GM23338 (cell line): ENCODE results near the gene POLE. TPM values are rescaled to one million over a fixed set of nuclear protein-coding genes. Genes with fewer than 3 reads are reported as not detected.

ENCODE experiments used
- ATAC-seq: fragments of 200-7000 bp; cut with Tn5 transposase; 3 replicates; pipeline ENCODE4 v1.9.1; 2020
- DNase-seq: peaks from one replicate; pipeline ENCODE4 v3.0.0-alpha.2; 2015; ENCODE audit warnings: low spot score
- H2AFZ ChIP-seq: fragments of 200-600 bp; sonication (generic); 2 replicates; pipeline ENCODE4 v1.8.0; 2016; ENCODE audit warnings: antibody characterized with exemption, mild to moderate bottlenecking, moderate library complexity
- H3F3A ChIP-seq: fragments of 200-600 bp; sonication (generic); replicated peaks from 2 replicates; pipeline ENCODE4 v1.8.0; 2017; ENCODE audit warnings: antibody characterized with exemption, mixed run types, low read depth
- H3K27ac ChIP-seq: fragments of 200-600 bp; sonication (generic); 2 replicates; pipeline ENCODE4 v1.6.1; 2016; ENCODE audit warnings: low read depth
- H3K27me3 ChIP-seq: fragments of 200-600 bp; sonication (generic); 2 replicates; pipeline ENCODE4 v1.8.0; 2016; ENCODE audit warnings: mild to moderate bottlenecking, mixed run types, moderate library complexity; ENCODE audit not compliant: insufficient read depth
- H3K36me3 ChIP-seq: fragments of 200-600 bp; sonication (generic); 2 replicates; pipeline ENCODE4 v1.8.0; 2016; ENCODE audit warnings: mild to moderate bottlenecking; ENCODE audit not compliant: insufficient read depth
- H3K4me1 ChIP-seq: fragments of 200-600 bp; sonication (generic); 2 replicates; pipeline ENCODE4 v1.8.0; 2016; ENCODE audit warnings: mild to moderate bottlenecking, moderate library complexity; ENCODE audit not compliant: insufficient read depth
- H3K4me2 ChIP-seq: fragments of 200-600 bp; sonication (generic); 2 replicates; pipeline ENCODE4 v1.7.1; 2017; ENCODE audit warnings: mixed run types
- H3K4me3 ChIP-seq: fragments of 200-600 bp; sonication (generic); 2 replicates; pipeline ENCODE4 v1.6.1; 2016; ENCODE audit warnings: mixed run types
- H3K79me2 ChIP-seq: fragments of 200-600 bp; sonication (generic); replicated peaks from 2 replicates; pipeline ENCODE4 v1.8.0; 2017; ENCODE audit warnings: mild to moderate bottlenecking; ENCODE audit not compliant: insufficient read depth
- H3K9me2 ChIP-seq: fragments of 200-600 bp; sonication (generic); 2 replicates; pipeline ENCODE4 v1.8.0; 2017; ENCODE audit not compliant: insufficient read depth
- H4K20me1 ChIP-seq: fragments of 200-600 bp; sonication (generic); replicated peaks from 2 replicates; pipeline ENCODE4 v1.8.0; 2017; ENCODE audit warnings: mild to moderate bottlenecking; ENCODE audit not compliant: insufficient read depth
- H3K27ac Mint-ChIP-seq: 2 replicates; pipeline ENCODE4 v1.8.0; 2020; ENCODE audit warnings: inconsistent platforms, mild to moderate bottlenecking, moderate library complexity, mixed read lengths
- H3K27me3 Mint-ChIP-seq: 3 replicates; pipeline ENCODE4 v1.8.0; 2022; ENCODE audit warnings: low read depth, mild to moderate bottlenecking, moderate library complexity, mixed read lengths, inconsistent platforms; ENCODE audit not compliant: insufficient read depth, poor library complexity
- H3K36me3 Mint-ChIP-seq: 3 replicates; pipeline ENCODE4 v1.8.0; 2021; ENCODE audit warnings: low read depth, mild to moderate bottlenecking, inconsistent platforms, moderate library complexity, mixed read lengths
- H3K4me1 Mint-ChIP-seq: 3 replicates; pipeline ENCODE4 v1.8.0; 2020; ENCODE audit warnings: mild to moderate bottlenecking, inconsistent platforms, mixed read lengths
- H3K4me3 Mint-ChIP-seq: 3 replicates; pipeline ENCODE4 v1.8.0; 2021; ENCODE audit warnings: moderate library complexity, mild to moderate bottlenecking, inconsistent platforms, mixed read lengths
- H3K9me3 Mint-ChIP-seq: 3 replicates; pipeline ENCODE4 v1.8.0; 2020; ENCODE audit warnings: moderate library complexity, mild to moderate bottlenecking, inconsistent platforms, mixed read lengths
- CREB1 ChIP-seq: fragments of 250-450 bp; sonication (Bioruptor Pico); IDR thresholded peaks from 2 replicates; pipeline ENCODE4 v1.5.0; 2020; ENCODE audit warnings: low read depth, mild to moderate bottlenecking, moderate library complexity
- EZH2 ChIP-seq: fragments of 200-600 bp; sonication (generic); IDR thresholded peaks from one replicate; pipeline ENCODE4 v1.8.0; 2017; ENCODE audit warnings: antibody characterized with exemption, mild to moderate bottlenecking, low read depth; ENCODE audit not compliant: unreplicated experiment
- EZH2phosphoT487 ChIP-seq: fragments of 200-600 bp; sonication (generic); IDR thresholded peaks from one replicate; pipeline ENCODE4 v1.8.1; 2018; ENCODE audit warnings: antibody characterized with exemption; ENCODE audit not compliant: unreplicated experiment
- NANOG ChIP-seq: IDR thresholded peaks from 2 replicates; pipeline ENCODE4 v1.6.1; 2016; ENCODE audit warnings: antibody characterized with exemption, borderline replicate concordance
- ZNF114 ChIP-seq: fragments of 250-450 bp; sonication (Bioruptor Pico); IDR thresholded peaks from 2 replicates; pipeline ENCODE4 v1.5.0; 2020; ENCODE audit warnings: mild to moderate bottlenecking, moderate library complexity
- ZNF331 ChIP-seq: fragments of 250-450 bp; sonication (Bioruptor Pico); IDR thresholded peaks from 2 replicates; pipeline ENCODE4 v1.5.0; 2020; ENCODE audit warnings: low read depth, mild to moderate bottlenecking, moderate library complexity
- polyA plus RNA-seq: library from polyadenylated mRNA; unstranded; fragments of >200 nt; fragmentation: Nextera tagmentation; extraction: Ambion mirVana; gene quantifications from 2 replicates; pipeline ENCODE4 v1.2.1, GENCODE V29; 2016
- total RNA-seq: library from RNA; depleted of rRNA; stranded (reverse); fragments of >200 nt; shearing (Covaris generic); gene quantifications from 2 replicates; pipeline ENCODE4 v1.2.3, GENCODE V29; 2014
- TF ChIP-seq, protein P1 (sequence below): fragments of 250-450 bp; sonication (Bioruptor Pico); IDR thresholded peaks from 2 replicates; pipeline ENCODE4 v1.5.0; 2020; ENCODE audit warnings: mild to moderate bottlenecking, moderate library complexity
- TF ChIP-seq, protein P2 (sequence below), 2 experiments: fragments of 200-600 bp in 1 of 2; sonication (generic) in 1 of 2; conservative IDR thresholded peaks; 2 replicates each; pipeline versions ENCODE4 v1.5.1 to v1.6.1; 2016 to 2017; ENCODE audit warnings: antibody characterized with exemption in 2 of 2, low read depth in 2 of 2, mild to moderate bottlenecking in 2 of 2, moderate library complexity in 1 of 2
- TF ChIP-seq, protein P3 (sequence below): IDR thresholded peaks from one replicate; pipeline ENCODE4 v1.6.1; 2018; ENCODE audit warnings: antibody characterized with exemption; ENCODE audit not compliant: unreplicated experiment

POLE gene
- total and polyA plus RNA-seq, 2 experiments from 2014 or later: 33.6 to 125 TPM

DNA sequence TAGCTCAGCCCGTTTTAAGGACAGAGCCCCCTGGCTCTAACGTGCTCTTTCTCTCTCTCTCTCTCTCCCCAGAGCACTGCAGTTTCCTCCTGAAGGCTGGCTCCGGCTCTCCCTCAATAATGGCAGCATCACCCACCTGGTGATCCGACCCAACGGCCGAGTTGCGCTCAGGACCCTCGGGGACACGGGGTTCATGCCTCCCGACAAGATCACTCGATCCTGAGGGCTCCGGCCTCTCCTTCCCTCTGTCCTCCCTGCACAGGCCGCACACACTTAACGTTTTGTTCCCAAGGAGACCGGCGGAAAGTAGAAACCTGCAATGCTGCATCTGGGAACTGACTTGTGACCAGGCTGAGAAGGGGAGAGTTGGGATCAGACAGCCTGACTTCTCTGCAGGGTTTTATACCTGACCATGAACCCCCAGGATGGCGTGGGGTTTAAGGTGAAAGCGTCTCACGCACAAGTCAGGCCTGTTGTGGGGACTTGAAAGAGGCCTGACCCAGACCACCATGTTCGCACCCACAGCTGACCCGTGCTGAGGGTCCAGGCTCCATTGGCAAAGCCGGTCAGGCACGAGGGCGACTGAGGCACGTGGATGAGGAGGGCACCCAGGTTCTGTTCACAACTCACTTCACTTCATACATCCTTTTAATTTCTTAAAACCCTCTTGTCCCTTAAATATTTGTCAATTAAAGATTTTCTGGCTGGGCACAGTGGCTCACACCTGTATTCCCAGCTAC is 33.6 kb upstream of the POLE start (continued):
- TF ChIP-seq, protein P1, sequence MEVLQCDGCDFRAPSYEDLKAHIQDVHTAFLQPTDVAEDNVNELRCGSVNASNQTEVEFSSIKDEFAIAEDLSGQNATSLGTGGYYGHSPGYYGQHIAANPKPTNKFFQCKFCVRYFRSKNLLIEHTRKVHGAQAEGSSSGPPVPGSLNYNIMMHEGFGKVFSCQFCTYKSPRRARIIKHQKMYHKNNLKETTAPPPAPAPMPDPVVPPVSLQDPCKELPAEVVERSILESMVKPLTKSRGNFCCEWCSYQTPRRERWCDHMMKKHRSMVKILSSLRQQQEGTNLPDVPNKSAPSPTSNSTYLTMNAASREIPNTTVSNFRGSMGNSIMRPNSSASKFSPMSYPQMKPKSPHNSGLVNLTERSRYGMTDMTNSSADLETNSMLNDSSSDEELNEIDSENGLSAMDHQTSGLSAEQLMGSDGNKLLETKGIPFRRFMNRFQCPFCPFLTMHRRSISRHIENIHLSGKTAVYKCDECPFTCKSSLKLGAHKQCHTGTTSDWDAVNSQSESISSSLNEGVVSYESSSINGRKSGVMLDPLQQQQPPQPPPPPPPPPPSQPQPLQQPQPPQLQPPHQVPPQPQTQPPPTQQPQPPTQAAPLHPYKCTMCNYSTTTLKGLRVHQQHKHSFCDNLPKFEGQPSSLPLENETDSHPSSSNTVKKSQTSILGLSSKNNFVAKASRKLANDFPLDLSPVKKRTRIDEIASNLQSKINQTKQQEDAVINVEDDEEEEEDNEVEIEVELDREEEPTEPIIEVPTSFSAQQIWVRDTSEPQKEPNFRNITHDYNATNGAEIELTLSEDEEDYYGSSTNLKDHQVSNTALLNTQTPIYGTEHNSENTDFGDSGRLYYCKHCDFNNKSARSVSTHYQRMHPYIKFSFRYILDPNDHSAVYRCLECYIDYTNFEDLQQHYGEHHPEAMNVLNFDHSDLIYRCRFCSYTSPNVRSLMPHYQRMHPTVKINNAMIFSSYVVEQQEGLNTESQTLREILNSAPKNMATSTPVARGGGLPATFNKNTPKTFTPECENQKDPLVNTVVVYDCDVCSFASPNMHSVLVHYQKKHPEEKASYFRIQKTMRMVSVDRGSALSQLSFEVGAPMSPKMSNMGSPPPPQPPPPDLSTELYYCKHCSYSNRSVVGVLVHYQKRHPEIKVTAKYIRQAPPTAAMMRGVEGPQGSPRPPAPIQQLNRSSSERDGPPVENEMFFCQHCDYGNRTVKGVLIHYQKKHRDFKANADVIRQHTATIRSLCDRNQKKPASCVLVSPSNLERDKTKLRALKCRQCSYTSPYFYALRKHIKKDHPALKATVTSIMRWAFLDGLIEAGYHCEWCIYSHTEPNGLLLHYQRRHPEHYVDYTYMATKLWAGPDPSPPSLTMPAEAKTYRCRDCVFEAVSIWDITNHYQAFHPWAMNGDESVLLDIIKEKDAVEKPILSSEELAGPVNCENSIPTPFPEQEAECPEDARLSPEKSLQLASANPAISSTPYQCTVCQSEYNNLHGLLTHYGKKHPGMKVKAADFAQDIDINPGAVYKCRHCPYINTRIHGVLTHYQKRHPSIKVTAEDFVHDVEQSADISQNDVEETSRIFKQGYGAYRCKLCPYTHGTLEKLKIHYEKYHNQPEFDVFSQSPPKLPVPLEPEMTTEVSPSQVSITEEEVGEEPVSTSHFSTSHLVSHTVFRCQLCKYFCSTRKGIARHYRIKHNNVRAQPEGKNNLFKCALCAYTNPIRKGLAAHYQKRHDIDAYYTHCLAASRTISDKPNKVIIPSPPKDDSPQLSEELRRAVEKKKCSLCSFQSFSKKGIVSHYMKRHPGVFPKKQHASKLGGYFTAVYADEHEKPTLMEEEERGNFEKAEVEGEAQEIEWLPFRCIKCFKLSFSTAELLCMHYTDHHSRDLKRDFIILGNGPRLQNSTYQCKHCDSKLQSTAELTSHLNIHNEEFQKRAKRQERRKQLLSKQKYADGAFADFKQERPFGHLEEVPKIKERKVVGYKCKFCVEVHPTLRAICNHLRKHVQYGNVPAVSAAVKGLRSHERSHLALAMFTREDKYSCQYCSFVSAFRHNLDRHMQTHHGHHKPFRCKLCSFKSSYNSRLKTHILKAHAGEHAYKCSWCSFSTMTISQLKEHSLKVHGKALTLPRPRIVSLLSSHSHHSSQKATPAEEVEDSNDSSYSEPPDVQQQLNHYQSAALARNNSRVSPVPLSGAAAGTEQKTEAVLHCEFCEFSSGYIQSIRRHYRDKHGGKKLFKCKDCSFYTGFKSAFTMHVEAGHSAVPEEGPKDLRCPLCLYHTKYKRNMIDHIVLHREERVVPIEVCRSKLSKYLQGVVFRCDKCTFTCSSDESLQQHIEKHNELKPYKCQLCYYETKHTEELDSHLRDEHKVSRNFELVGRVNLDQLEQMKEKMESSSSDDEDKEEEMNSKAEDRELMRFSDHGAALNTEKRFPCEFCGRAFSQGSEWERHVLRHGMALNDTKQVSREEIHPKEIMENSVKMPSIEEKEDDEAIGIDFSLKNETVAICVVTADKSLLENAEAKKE (CRISPR knock-in tag): no peak
- TF ChIP-seq NANOG: no peak
- TF ChIP-seq CREB1 (CRISPR knock-in tag): no peak
- TF ChIP-seq, protein P2, sequence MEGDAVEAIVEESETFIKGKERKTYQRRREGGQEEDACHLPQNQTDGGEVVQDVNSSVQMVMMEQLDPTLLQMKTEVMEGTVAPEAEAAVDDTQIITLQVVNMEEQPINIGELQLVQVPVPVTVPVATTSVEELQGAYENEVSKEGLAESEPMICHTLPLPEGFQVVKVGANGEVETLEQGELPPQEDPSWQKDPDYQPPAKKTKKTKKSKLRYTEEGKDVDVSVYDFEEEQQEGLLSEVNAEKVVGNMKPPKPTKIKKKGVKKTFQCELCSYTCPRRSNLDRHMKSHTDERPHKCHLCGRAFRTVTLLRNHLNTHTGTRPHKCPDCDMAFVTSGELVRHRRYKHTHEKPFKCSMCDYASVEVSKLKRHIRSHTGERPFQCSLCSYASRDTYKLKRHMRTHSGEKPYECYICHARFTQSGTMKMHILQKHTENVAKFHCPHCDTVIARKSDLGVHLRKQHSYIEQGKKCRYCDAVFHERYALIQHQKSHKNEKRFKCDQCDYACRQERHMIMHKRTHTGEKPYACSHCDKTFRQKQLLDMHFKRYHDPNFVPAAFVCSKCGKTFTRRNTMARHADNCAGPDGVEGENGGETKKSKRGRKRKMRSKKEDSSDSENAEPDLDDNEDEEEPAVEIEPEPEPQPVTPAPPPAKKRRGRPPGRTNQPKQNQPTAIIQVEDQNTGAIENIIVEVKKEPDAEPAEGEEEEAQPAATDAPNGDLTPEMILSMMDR (conservative IDR thresholded peaks at IDR 0.05; ENCODE audit: low read depth in 2 of 2): no peak
- TF ChIP-seq ZNF114: no peak

DNA sequence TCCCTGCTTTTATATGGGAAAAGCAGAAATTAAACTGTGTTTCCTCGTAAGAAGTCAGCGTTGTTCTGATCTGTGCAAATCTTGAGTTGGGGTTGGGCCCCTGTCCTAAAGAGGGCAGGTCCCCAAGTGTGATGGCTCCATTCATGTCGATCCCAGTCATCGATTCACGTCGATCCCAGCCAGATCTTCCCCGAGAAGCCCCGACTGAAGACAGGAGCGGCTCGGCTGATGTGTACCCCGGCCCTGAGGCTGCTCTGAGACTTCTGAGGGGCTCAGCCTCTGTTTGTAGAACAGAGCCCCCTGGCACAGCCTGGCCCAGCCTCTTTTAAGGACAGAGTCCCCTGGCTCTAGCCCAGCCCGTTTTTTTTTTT is 32.8 kb upstream of the POLE start:
- Mint-ChIP-seq H3K27me3 (peaks cover 14% of the 10 kb centered on the region), H3K27ac (no peak overlapping the region), H3K4me1 (no peaks in the 10 kb centered on the region), H3K4me3 (no peak overlapping the region), H3K9me3 (no peaks in the 10 kb centered on the region), H3K36me3 (peaks cover 81% of the 10 kb centered on the region)
- TF ChIP-seq ZNF331 (CRISPR knock-in tag) (no peak), EZH2 (no peak), EZH2phosphoT487 (no peak), ZNF114 (no peak), NANOG (no peak), CREB1 (CRISPR knock-in tag) (no peak)
- TF ChIP-seq, protein P3, sequence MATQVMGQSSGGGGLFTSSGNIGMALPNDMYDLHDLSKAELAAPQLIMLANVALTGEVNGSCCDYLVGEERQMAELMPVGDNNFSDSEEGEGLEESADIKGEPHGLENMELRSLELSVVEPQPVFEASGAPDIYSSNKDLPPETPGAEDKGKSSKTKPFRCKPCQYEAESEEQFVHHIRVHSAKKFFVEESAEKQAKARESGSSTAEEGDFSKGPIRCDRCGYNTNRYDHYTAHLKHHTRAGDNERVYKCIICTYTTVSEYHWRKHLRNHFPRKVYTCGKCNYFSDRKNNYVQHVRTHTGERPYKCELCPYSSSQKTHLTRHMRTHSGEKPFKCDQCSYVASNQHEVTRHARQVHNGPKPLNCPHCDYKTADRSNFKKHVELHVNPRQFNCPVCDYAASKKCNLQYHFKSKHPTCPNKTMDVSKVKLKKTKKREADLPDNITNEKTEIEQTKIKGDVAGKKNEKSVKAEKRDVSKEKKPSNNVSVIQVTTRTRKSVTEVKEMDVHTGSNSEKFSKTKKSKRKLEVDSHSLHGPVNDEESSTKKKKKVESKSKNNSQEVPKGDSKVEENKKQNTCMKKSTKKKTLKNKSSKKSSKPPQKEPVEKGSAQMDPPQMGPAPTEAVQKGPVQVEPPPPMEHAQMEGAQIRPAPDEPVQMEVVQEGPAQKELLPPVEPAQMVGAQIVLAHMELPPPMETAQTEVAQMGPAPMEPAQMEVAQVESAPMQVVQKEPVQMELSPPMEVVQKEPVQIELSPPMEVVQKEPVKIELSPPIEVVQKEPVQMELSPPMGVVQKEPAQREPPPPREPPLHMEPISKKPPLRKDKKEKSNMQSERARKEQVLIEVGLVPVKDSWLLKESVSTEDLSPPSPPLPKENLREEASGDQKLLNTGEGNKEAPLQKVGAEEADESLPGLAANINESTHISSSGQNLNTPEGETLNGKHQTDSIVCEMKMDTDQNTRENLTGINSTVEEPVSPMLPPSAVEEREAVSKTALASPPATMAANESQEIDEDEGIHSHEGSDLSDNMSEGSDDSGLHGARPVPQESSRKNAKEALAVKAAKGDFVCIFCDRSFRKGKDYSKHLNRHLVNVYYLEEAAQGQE: no peak
- Histone ChIP-seq H3K9me2 (no peaks in the 10 kb centered on the region), H3K36me3 (peaks cover 7% of the 10 kb centered on the region; the same call in 1 of the 2 replicates), H4K20me1 (peaks cover 5% of the 10 kb centered on the region), H3K27me3 (no peaks in the 10 kb centered on the region), H3K4me3 (no peak overlapping the region), H3K79me2 (peaks cover 8% of the 10 kb centered on the region), H3K4me2 (no peak overlapping the region), H3F3A (peaks cover 31% of the 10 kb centered on the region), H3K4me1 (no peaks in the 10 kb centered on the region), H3K27ac (no peak overlapping the region), H2AFZ (no peak overlapping the region)
- DNase-seq (no peak), ATAC-seq (no peak)
